ENCODE results near the gene DOCK3.

- TF ChIP-seq ARNTL (CRISPR knock-in tag; IDR thresholded peaks at IDR 0.05; ENCODE audit: borderline replicate concordance, low read depth), result no peak
- no peak for TF ChIP-seq RARB (CRISPR knock-in tag; IDR thresholded peaks at IDR 0.05)
- TF ChIP-seq ZC3H10 (CRISPR knock-in tag; IDR thresholded peaks at IDR 0.05), result no peak
- TF ChIP-seq ZFP3 (CRISPR knock-in tag; IDR thresholded peaks at IDR 0.05), result no peak
- TF ChIP-seq ZNF8 (CRISPR knock-in tag; IDR thresholded peaks at IDR 0.05), result no peak
- TF ChIP-seq ISL1 (CRISPR knock-in tag; IDR thresholded peaks at IDR 0.05), result no peak
- no peak for TF ChIP-seq PATZ1 (CRISPR knock-in tag; IDR thresholded peaks at IDR 0.05; ENCODE audit: borderline replicate concordance)
- no peak for TF ChIP-seq CSRNP3 (CRISPR knock-in tag; IDR thresholded peaks at IDR 0.05)
- TF ChIP-seq, protein P1, sequence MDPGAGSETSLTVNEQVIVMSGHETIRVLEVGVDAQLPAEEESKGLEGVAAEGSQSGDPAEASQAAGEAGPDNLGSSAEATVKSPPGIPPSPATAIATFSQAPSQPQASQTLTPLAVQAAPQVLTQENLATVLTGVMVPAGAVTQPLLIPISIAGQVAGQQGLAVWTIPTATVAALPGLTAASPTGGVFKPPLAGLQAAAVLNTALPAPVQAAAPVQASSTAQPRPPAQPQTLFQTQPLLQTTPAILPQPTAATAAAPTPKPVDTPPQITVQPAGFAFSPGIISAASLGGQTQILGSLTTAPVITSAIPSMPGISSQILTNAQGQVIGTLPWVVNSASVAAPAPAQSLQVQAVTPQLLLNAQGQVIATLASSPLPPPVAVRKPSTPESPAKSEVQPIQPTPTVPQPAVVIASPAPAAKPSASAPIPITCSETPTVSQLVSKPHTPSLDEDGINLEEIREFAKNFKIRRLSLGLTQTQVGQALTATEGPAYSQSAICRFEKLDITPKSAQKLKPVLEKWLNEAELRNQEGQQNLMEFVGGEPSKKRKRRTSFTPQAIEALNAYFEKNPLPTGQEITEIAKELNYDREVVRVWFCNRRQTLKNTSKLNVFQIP (CRISPR knock-in tag; IDR thresholded peaks at IDR 0.05; ENCODE audit: borderline replicate concordance, low read depth), result no peak
- no peak for TF ChIP-seq OSR1 (CRISPR knock-in tag; IDR thresholded peaks at IDR 0.05)
- TF ChIP-seq PPARA (CRISPR knock-in tag; IDR thresholded peaks at IDR 0.05; ENCODE audit: borderline replicate concordance), result no peak
- no peak for TF ChIP-seq GLIS3 (CRISPR knock-in tag; IDR thresholded peaks at IDR 0.05)
- TF ChIP-seq, protein P2, sequence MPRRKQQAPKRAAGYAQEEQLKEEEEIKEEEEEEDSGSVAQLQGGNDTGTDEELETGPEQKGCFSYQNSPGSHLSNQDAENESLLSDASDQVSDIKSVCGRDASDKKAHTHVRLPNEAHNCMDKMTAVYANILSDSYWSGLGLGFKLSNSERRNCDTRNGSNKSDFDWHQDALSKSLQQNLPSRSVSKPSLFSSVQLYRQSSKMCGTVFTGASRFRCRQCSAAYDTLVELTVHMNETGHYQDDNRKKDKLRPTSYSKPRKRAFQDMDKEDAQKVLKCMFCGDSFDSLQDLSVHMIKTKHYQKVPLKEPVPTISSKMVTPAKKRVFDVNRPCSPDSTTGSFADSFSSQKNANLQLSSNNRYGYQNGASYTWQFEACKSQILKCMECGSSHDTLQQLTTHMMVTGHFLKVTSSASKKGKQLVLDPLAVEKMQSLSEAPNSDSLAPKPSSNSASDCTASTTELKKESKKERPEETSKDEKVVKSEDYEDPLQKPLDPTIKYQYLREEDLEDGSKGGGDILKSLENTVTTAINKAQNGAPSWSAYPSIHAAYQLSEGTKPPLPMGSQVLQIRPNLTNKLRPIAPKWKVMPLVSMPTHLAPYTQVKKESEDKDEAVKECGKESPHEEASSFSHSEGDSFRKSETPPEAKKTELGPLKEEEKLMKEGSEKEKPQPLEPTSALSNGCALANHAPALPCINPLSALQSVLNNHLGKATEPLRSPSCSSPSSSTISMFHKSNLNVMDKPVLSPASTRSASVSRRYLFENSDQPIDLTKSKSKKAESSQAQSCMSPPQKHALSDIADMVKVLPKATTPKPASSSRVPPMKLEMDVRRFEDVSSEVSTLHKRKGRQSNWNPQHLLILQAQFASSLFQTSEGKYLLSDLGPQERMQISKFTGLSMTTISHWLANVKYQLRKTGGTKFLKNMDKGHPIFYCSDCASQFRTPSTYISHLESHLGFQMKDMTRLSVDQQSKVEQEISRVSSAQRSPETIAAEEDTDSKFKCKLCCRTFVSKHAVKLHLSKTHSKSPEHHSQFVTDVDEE (CRISPR knock-in tag; IDR thresholded peaks at IDR 0.05), result no peak
Observed at GRCh38 chr3:51110586-51110985, 435.9 kb downstream of the DOCK3 start.
